ENCODE measurements around the gene SEMA5A. TPM values are rescaled to one million over a fixed set of nuclear protein-coding genes. Genes with fewer than 3 reads are reported as not detected.

SEMA5A gene
- polyA plus RNA-seq, 1 donor from 2014 or later, result 3.2 TPM

GRCh38 chr5:9020996-9021395 is 524.9 kb downstream of the SEMA5A start:
- no peaks in the 10 kb centered on the region for H3K27me3 ChIP-seq (ENCODE audit: insufficient read depth, low read depth, low read length)
- H3K9ac ChIP-seq (ENCODE audit: low read length), result no peak overlapping the region
- no peaks in the 10 kb centered on the region for H3K9me2 ChIP-seq (ENCODE audit: insufficient read depth, low read length)

GRCh38 chr5:9015937-9016270 is 530.0 kb downstream of the SEMA5A start:
- H3K4me2 ChIP-seq (ENCODE audit: low read length), result no peak overlapping the region

More at GRCh38 chr5:9020996-9021395, 524.9 kb downstream of the SEMA5A start:
- H3K4me2 ChIP-seq (ENCODE audit: low read length), result no peak overlapping the region
- H4K20me1 ChIP-seq (ENCODE audit: insufficient read depth), result no peaks in the 10 kb centered on the region
- no peak overlapping the region for H2AFZ ChIP-seq (ENCODE audit: low read depth, low read length)
- H3K4me3 ChIP-seq (ENCODE audit: low read length), result no peak overlapping the region
- H3F3A ChIP-seq (ENCODE audit: insufficient read depth, low read length, poor library complexity, severe bottlenecking), result no peaks in the 10 kb centered on the region
- H3K9me3 ChIP-seq (ENCODE audit: low read length), result no peaks in the 10 kb centered on the region
- H3K79me2 ChIP-seq (replicated peaks; ENCODE audit: insufficient read depth, low read length), result no peaks in the 10 kb centered on the region
- H3K36me3 ChIP-seq (ENCODE audit: insufficient read depth, low read length), result no peaks in the 10 kb centered on the region
- TF ChIP-seq MXI1 (conservative IDR thresholded peaks at IDR 0.05; ENCODE audit: poor library complexity, severe bottlenecking), result no peak
- no peak overlapping the region for H3K27ac ChIP-seq (ENCODE audit: low read length)

More at GRCh38 chr5:9015937-9016270, 530.0 kb downstream of the SEMA5A start:
- Histone ChIP-seq H3K9me3 (ENCODE audit: low read length) (no peaks in the 10 kb centered on the region), H3K9ac (ENCODE audit: low read length) (no peak overlapping the region), H3K79me2 (replicated peaks; ENCODE audit: insufficient read depth, low read length) (no peaks in the 10 kb centered on the region), H2AFZ (ENCODE audit: low read depth, low read length) (no peak overlapping the region), H3K27ac (ENCODE audit: low read length) (no peak overlapping the region), H4K20me1 (ENCODE audit: insufficient read depth) (no peaks in the 10 kb centered on the region), H3K36me3 (ENCODE audit: insufficient read depth, low read length) (no peaks in the 10 kb centered on the region), H3F3A (ENCODE audit: insufficient read depth, low read length, poor library complexity, severe bottlenecking) (no peaks in the 10 kb centered on the region), H3K4me3 (ENCODE audit: low read length) (no peak overlapping the region), H3K9me2 (ENCODE audit: insufficient read depth, low read length) (no peaks in the 10 kb centered on the region), H3K27me3 (ENCODE audit: insufficient read depth, low read depth, low read length) (no peaks in the 10 kb centered on the region)
- no peak for TF ChIP-seq MXI1 (conservative IDR thresholded peaks at IDR 0.05; ENCODE audit: poor library complexity, severe bottlenecking)
- TF ChIP-seq SMC3 (conservative IDR thresholded peaks at IDR 0.05; ENCODE audit: poor library complexity), result no peak
- TF ChIP-seq CTCF (IDR thresholded peaks at IDR 0.05; ENCODE audit: poor library complexity, severe bottlenecking), result no peak
- no peak for TF ChIP-seq POLR2AphosphoS5 (IDR thresholded peaks at IDR 0.05)
- TF ChIP-seq RAD21 (conservative IDR thresholded peaks at IDR 0.05), result no peak
- TF ChIP-seq EZH2 (IDR thresholded peaks at IDR 0.05; ENCODE audit: borderline replicate concordance, insufficient read depth, low read length, poor library complexity, severe bottlenecking), result no peak
- no peak for TF ChIP-seq EP300 (conservative IDR thresholded peaks at IDR 0.05; ENCODE audit: poor library complexity, severe bottlenecking)
- no peak for TF ChIP-seq REST (IDR thresholded peaks at IDR 0.05; ENCODE audit: borderline replicate concordance)
- TF ChIP-seq TAF1 (IDR thresholded peaks at IDR 0.05; ENCODE audit: low read depth), result no peak
